ENCODE measurements around the gene WWOX.
A peak's percentile ranks its signal among the peaks of the same experiment; 100 is the strongest.

Gene WWOX

DNA sequence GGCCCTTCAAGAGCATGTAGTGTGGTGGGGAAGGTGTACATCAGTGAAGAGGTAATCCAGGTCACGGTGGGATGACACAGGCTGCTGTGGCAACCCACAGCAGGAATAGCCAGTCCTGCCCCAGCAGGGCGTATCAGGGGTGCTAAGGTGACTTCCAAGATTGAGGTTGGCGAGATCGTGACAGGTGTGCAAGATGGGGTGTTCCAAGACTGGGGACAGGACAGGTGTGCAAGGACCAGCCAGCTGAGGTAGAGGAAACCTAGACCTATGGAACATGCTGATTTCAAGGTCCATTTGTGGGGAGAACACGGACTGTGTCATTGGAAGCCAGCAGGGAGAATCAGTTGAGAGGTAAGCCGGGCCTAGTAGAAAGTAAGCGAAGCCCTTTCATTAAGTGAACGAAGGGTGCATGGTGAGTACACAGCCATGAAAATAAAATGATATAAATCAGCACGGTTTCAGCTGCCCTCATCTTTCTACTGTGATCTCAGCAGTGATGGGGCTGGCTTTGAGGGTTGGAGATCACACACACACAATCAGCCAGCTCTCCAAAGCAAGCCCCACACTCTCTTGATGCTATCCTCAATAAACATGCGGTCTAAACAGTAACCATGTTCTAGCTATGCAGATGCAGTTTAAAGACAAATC, 497.0 kb downstream of the WWOX start:
- H2BK12ac ChIP-seq (ENCODE audit: low read length), result peak overlapping the region; percentile 37
- no peaks in the 10 kb centered on the region for H3K79me2 ChIP-seq (ENCODE audit: control insufficient read depth, insufficient read depth, low read length, poor library complexity)
- H3K14ac ChIP-seq (ENCODE audit: low read length), result no peak overlapping the region
- H3K9me3 ChIP-seq (ENCODE audit: insufficient read depth, low read depth, low read length), result peaks cover 2% of the 10 kb centered on the region
- no peak overlapping the region for H3K27ac ChIP-seq (ENCODE audit: low read depth, low read length)
- H2BK5ac ChIP-seq (ENCODE audit: low read depth, low read length, poor library complexity), result no peak overlapping the region
- peak overlapping the region; percentile 20 for H4K91ac ChIP-seq (ENCODE audit: low read depth, low read length)
- H3K27me3 ChIP-seq (ENCODE audit: insufficient read depth, low read length), result no peaks in the 10 kb centered on the region
- no peak overlapping the region for H3K4me2 ChIP-seq (ENCODE audit: low read length)
- H2BK120ac ChIP-seq (ENCODE audit: insufficient read depth, low read length, poor library complexity), result peak overlapping the region; percentile 52
- WGBS (ENCODE audit: extremely low coverage, insufficient coverage, insufficient read length), result no CpG with 5 or more reads among the region's 10 CpGs
- no peak overlapping the region for H2AFZ ChIP-seq (ENCODE audit: insufficient read depth, low read length, poor library complexity)
- H3K79me1 ChIP-seq (ENCODE audit: low read length), result peaks cover 21% of the 10 kb centered on the region
- no peak overlapping the region for H3K18ac ChIP-seq (ENCODE audit: low read length)
- no peaks in the 10 kb centered on the region for H3K36me3 ChIP-seq (ENCODE audit: control insufficient read depth in 1 of 2, insufficient read depth in 2 of 2, low read length in 2 of 2)
- H2AK5ac ChIP-seq (ENCODE audit: low read length), result no peak overlapping the region
- peak overlapping the region; percentile 18 for H3K4me3 ChIP-seq (ENCODE audit: low read depth, low read length)
- H3K23ac ChIP-seq (ENCODE audit: low read length), result peak overlapping the region; percentile 47
- no peak overlapping the region for H3K4ac ChIP-seq (ENCODE audit: low read depth, low read length)
- DNase-seq, result no peak
- H3K4me1 ChIP-seq (ENCODE audit: control insufficient read depth in 1 of 2, insufficient read depth in 2 of 2, low read length in 2 of 2), result peaks cover 14 to 21% of the 10 kb centered on the region in 2 experiments
- peak overlapping the region; percentile 38 for H3K9ac ChIP-seq (ENCODE audit: low read length)
- H4K12ac ChIP-seq (ENCODE audit: low read depth, low read length), result no peak overlapping the region
- no peak overlapping the region for H4K8ac ChIP-seq (ENCODE audit: low read depth, low read length)

DNA sequence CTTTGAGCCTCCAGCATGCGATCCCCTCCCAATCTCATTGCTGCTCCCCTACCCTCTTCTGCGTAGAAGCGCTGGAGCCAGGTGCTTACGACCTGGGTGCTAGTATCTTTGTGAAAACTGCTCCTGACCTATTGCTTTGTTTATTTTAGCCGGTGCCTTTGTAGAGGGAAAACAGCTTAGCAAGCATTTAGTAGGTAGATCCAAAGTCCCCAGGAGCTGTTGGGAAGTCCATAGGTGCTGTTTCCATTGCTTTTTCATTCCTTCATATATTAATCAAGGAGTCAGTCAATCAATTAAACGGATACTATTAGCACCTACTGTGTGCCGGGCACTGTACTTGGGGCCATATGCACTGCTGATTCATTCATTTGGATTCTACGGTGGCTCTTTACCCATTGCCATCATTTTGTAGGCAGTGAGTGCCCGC, 497.6 kb downstream of the WWOX start:
- Histone ChIP-seq H2AFZ (ENCODE audit: insufficient read depth, low read length, poor library complexity) (no peak overlapping the region), H4K91ac (ENCODE audit: low read depth, low read length) (peak overlapping the region; percentile 20), H3K9me3 (ENCODE audit: insufficient read depth, low read depth, low read length) (peaks cover 2% of the 10 kb centered on the region), H3K4ac (ENCODE audit: low read depth, low read length) (no peak overlapping the region), H3K18ac (ENCODE audit: low read length) (no peak overlapping the region), H3K36me3 (ENCODE audit: control insufficient read depth in 1 of 2, insufficient read depth in 2 of 2, low read length in 2 of 2) (no peaks in the 10 kb centered on the region), H3K9ac (ENCODE audit: low read length) (no peak overlapping the region), H4K8ac (ENCODE audit: low read depth, low read length) (no peak overlapping the region), H3K27ac (ENCODE audit: low read depth, low read length) (no peak overlapping the region), H3K4me1 (ENCODE audit: control insufficient read depth in 1 of 2, insufficient read depth in 2 of 2, low read length in 2 of 2) (peaks cover 14 to 21% of the 10 kb centered on the region in 2 experiments), H2AK5ac (ENCODE audit: low read length) (peak overlapping the region; percentile 29), H3K4me3 (ENCODE audit: low read depth, low read length) (no peak overlapping the region), H2BK12ac (ENCODE audit: low read length) (peak overlapping the region; percentile 37), H3K79me1 (ENCODE audit: low read length) (peaks cover 21% of the 10 kb centered on the region), H4K12ac (ENCODE audit: low read depth, low read length) (no peak overlapping the region), H2BK5ac (ENCODE audit: low read depth, low read length, poor library complexity) (no peak overlapping the region), H2BK120ac (ENCODE audit: insufficient read depth, low read length, poor library complexity) (peak overlapping the region; percentile 52), H3K4me2 (ENCODE audit: low read length) (no peak overlapping the region), H3K14ac (ENCODE audit: low read length) (no peak overlapping the region), H3K23ac (ENCODE audit: low read length) (peak overlapping the region; percentile 47), H3K79me2 (ENCODE audit: control insufficient read depth, insufficient read depth, low read length, poor library complexity) (no peaks in the 10 kb centered on the region), H3K27me3 (ENCODE audit: insufficient read depth, low read length) (no peaks in the 10 kb centered on the region)
- DNase-seq, result no peak
- no CpG with 5 or more reads among the region's 9 CpGs for WGBS (ENCODE audit: extremely low coverage, insufficient coverage, insufficient read length)

DNA sequence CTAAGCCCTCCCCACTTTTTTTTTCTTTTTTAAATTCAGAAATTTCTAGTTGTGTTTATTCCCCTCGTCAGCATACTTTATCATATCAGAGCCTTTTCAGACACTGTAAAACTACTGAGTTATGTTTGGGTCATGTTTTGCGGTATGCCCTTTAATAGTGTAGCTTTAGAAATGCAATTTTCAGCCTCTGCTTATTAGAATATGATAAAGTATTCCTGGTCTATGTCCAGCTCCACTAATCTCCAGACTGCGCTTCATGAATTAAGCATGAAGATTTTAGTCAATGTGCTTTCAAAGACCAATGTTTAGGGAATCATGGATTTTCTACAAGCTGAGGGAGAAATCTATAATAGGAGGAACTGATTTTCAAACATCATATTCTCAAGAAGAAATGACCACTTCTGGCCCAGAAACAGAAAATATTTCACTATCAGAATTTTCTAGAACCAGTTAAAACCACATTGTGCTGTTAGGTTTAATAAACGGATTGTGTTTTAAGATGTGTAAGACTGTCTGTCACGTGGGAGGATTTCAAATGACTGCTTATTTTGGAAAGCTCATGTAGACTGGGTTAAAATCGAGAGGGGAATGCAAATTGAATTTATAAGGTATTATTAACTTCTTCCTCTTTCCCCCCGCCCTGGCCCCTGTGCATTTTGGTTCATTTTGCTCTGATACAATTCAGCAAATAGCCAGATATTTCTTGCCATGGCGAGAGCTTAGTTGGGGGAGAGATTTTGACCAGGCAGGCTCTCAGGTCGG, 498.5 kb downstream of the WWOX start:
- no peak overlapping the region for H3K18ac ChIP-seq (ENCODE audit: low read length)
- no peak overlapping the region for H3K9ac ChIP-seq (ENCODE audit: low read length)
- H3K27me3 ChIP-seq (ENCODE audit: insufficient read depth, low read length), result no peaks in the 10 kb centered on the region
- H3K4ac ChIP-seq (ENCODE audit: low read depth, low read length), result no peak overlapping the region
- WGBS (ENCODE audit: extremely low coverage, insufficient coverage, insufficient read length), result no CpG with 5 or more reads among the region's 9 CpGs
- peak overlapping the region; percentile 93 for H4K91ac ChIP-seq (ENCODE audit: low read depth, low read length)
- peaks cover 21% of the 10 kb centered on the region for H3K79me1 ChIP-seq (ENCODE audit: low read length)
- no peak overlapping the region for H3K23ac ChIP-seq (ENCODE audit: low read length)
- no peak for DNase-seq
- peak overlapping the region; percentile 16 for H3K14ac ChIP-seq (ENCODE audit: low read length)
- no peaks in the 10 kb centered on the region for H3K36me3 ChIP-seq (ENCODE audit: control insufficient read depth in 1 of 2, insufficient read depth in 2 of 2, low read length in 2 of 2)
- H3K79me2 ChIP-seq (ENCODE audit: control insufficient read depth, insufficient read depth, low read length, poor library complexity), result no peaks in the 10 kb centered on the region
- H3K4me2 ChIP-seq (ENCODE audit: low read length), result no peak overlapping the region
- H2AK5ac ChIP-seq (ENCODE audit: low read length), result peak overlapping the region; percentile 49
- no peak overlapping the region for H4K8ac ChIP-seq (ENCODE audit: low read depth, low read length)
- H3K4me1 ChIP-seq (ENCODE audit: control insufficient read depth in 1 of 2, insufficient read depth in 2 of 2, low read length in 2 of 2), result peaks cover 14 to 21% of the 10 kb centered on the region in 2 experiments
- no peak overlapping the region for H2BK12ac ChIP-seq (ENCODE audit: low read length)
- H2BK5ac ChIP-seq (ENCODE audit: low read depth, low read length, poor library complexity), result peak overlapping the region; percentile 67
- H3K9me3 ChIP-seq (ENCODE audit: insufficient read depth, low read depth, low read length), result peaks cover 2% of the 10 kb centered on the region
- peak overlapping the region; percentile 54 for H2BK120ac ChIP-seq (ENCODE audit: insufficient read depth, low read length, poor library complexity)
- no peak overlapping the region for H4K12ac ChIP-seq (ENCODE audit: low read depth, low read length)
- H3K27ac ChIP-seq (ENCODE audit: low read depth, low read length), result no peak overlapping the region
- H3K4me3 ChIP-seq (ENCODE audit: low read depth, low read length), result no peak overlapping the region
- no peak overlapping the region for H2AFZ ChIP-seq (ENCODE audit: insufficient read depth, low read length, poor library complexity)

DNA sequence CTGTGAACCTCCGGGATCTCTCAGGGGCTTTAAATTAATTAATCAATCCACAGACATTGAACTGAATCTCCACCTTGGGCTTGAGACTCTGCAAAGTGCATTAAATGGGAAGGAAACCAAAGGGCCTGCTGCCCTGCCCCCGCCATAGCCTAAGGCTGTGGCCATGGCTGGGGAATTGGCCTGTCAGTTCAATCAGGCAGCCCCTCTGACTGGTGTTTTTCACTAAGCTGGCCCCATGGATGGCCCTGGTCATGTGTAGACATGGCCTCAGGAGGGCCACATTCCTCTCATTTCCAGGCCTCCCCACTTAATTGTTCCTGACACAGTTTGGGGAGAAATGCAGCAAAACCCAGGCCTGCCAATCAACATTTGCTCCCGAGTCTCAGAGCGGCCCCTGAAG, 499.8 kb downstream of the WWOX start:
- H3K9ac ChIP-seq (ENCODE audit: low read length), result no peak overlapping the region
- no peak overlapping the region for H3K14ac ChIP-seq (ENCODE audit: low read length)
- H4K8ac ChIP-seq (ENCODE audit: low read depth, low read length), result no peak overlapping the region
- peak overlapping the region; percentile 72 for H3K27ac ChIP-seq (ENCODE audit: low read depth, low read length)
- no peaks in the 10 kb centered on the region for H3K79me2 ChIP-seq (ENCODE audit: control insufficient read depth, insufficient read depth, low read length, poor library complexity)
- H3K27me3 ChIP-seq (ENCODE audit: insufficient read depth, low read length), result no peaks in the 10 kb centered on the region
- H2BK5ac ChIP-seq (ENCODE audit: low read depth, low read length, poor library complexity), result peak overlapping the region; percentile 92
- H3K36me3 ChIP-seq (ENCODE audit: control insufficient read depth in 1 of 2, insufficient read depth in 2 of 2, low read length in 2 of 2), result no peaks in the 10 kb centered on the region
- DNase-seq, result no peak
- H2BK12ac ChIP-seq (ENCODE audit: low read length), result peak overlapping the region; percentile 64
- H3K23ac ChIP-seq (ENCODE audit: low read length), result no peak overlapping the region
- no peak overlapping the region for H4K12ac ChIP-seq (ENCODE audit: low read depth, low read length)
- H3K4me2 ChIP-seq (ENCODE audit: low read length), result no peak overlapping the region
- peak overlapping the region; percentile 93 for H4K91ac ChIP-seq (ENCODE audit: low read depth, low read length)
- peak overlapping the region; percentile 77 for H2BK120ac ChIP-seq (ENCODE audit: insufficient read depth, low read length, poor library complexity)
- H3K4me1 ChIP-seq (ENCODE audit: control insufficient read depth in 1 of 2, insufficient read depth in 2 of 2, low read length in 2 of 2), result peaks cover 14 to 21% of the 10 kb centered on the region in 2 experiments
- no peak overlapping the region for H3K4me3 ChIP-seq (ENCODE audit: low read depth, low read length)
- no peak overlapping the region for H3K18ac ChIP-seq (ENCODE audit: low read length)
- peaks cover 23% of the 10 kb centered on the region for H3K79me1 ChIP-seq (ENCODE audit: low read length)
- peaks cover 2% of the 10 kb centered on the region for H3K9me3 ChIP-seq (ENCODE audit: insufficient read depth, low read depth, low read length)
- no CpG with 5 or more reads among the region's 4 CpGs for WGBS (ENCODE audit: extremely low coverage, insufficient coverage, insufficient read length)
- H2AFZ ChIP-seq (ENCODE audit: insufficient read depth, low read length, poor library complexity), result no peak overlapping the region
- H3K4ac ChIP-seq (ENCODE audit: low read depth, low read length), result no peak overlapping the region
- H2AK5ac ChIP-seq (ENCODE audit: low read length), result peak overlapping the region; percentile 48
